ENCODE data around the gene SLF2. TPM values are rescaled to one million over a fixed set of nuclear protein-coding genes. Genes with fewer than 3 reads are reported as not detected.
A peak's percentile ranks its signal among the peaks of the same experiment; 100 is the strongest.

SLF2 gene
- total and polyA plus RNA-seq, 2 of the 13 experiments (the other 11 are each of a cell fraction or from before 2014, with no cell fraction given) = 12.2 to 48.1 TPM

GRCh38 chr10:100997360-100998182 lies 84.8 kb downstream of the SLF2 start (continued):
- TF ChIP-seq ZNF547 (CRISPR knock-in tag; IDR thresholded peaks at IDR 0.05) (no peak; the same call in 1 of the 2 replicates), MAFG (CRISPR knock-in tag; IDR thresholded peaks at IDR 0.05) (no peak), ZNF580 (CRISPR knock-in tag; IDR thresholded peaks at IDR 0.05; ENCODE audit: borderline replicate concordance, low read depth) (peak; percentile 61; the same call in 1 of the 2 replicates), FOXC1 (CRISPR knock-in tag; IDR thresholded peaks at IDR 0.05; ENCODE audit: borderline replicate concordance) (peak; percentile 6; the same call in 1 of the 2 replicates), ZNF768 (CRISPR knock-in tag; IDR thresholded peaks at IDR 0.05) (peak; percentile 35; the same call in 1 of the 2 replicates), BCL3 (CRISPR knock-in tag; IDR thresholded peaks at IDR 0.05) (peak; percentile 9)

- ChIA-PET POLR2A (interaction anchor here (0.5 to 23.0 kb wide), 13 partner anchors 11 to 324 kb away, joined by 3 to 277 read pairs (median 7); partner anchors contain the start of genes KAZALD1, MRPL43, PDZD7 and SEMA4G), CTCF (ENCODE audit: low intra/inter-chr PET ratio, low total read pairs) (interaction anchor here (0.8 to 8.5 kb wide), 3 partner anchors 14 to 29 kb away, joined by 4 to 240 read pairs (median 4); partner anchors contain the start of gene SEMA4G)
- Histone ChIP-seq H3K4me2 (ENCODE audit: low read depth, low read length) (peak overlapping the region; percentile 98), H3K27ac (ENCODE audit: extremely low read length, insufficient read depth, low read length) (peak overlapping the region; percentile 89), H3K79me2 (ENCODE audit: insufficient read depth, low read length) (peaks cover 31% of the 10 kb centered on the region), H3K4me3 (replicated peaks in 1 of 3; ENCODE audit: insufficient read depth in 1 of 3, low read depth in 2 of 3, low read length in 3 of 3) (peak overlapping the region; percentile 71 to 99 (median 91)), H3K27me3 (ENCODE audit: control insufficient read depth in 1 of 2, insufficient read depth in 2 of 2, low read length in 2 of 2) (no peaks in the 10 kb centered on the region; a peak in 1 of 5 replicates), H3K36me3 (replicated peaks in 1 of 2; ENCODE audit: control insufficient read depth in 1 of 2, insufficient read depth in 2 of 2, low read length in 2 of 2) (peaks cover 10 to 16% of the 10 kb centered on the region in 2 experiments), H3K9me3 (ENCODE audit: low read length) (no peaks in the 10 kb centered on the region), H3K4me1 (ENCODE audit: insufficient read depth, low read length) (peaks cover 32% of the 10 kb centered on the region), H4K20me1 (ENCODE audit: insufficient read depth, low read length) (no peaks in the 10 kb centered on the region; the same call in 1 of the 2 replicates), H2AFZ (ENCODE audit: low read length) (no peak overlapping the region), H3K9ac (ENCODE audit: insufficient read depth, low read depth, low read length) (peak overlapping the region; percentile 95)
- WGBS (ENCODE audit: low lambda C conversion rate) = 1% methylated on average over 24 of the region's 25 CpGs
- peak; percentile 37 for ATAC-seq
- in situ Hi-C loops (cut with HindIII; ENCODE audit: extremely low pct_ligation_motif_present, low pct_unique_long_range_greater_than_20kb) (no loop called here), intact Hi-C loops (cut with micrococcal nuclease; ENCODE audit: unreplicated experiment) (loop anchor here (1.0 kb wide), 1 partner anchor 14 kb away; no protein-coding TSS in a partner anchor)
- peak; percentile 78 for DNase-seq (ENCODE audit: low spot score)
- BruUV-seq (replicated peaks) = no TSS peak
- no peak for FAIRE-seq
- TF ChIP-seq ZNF781 (CRISPR knock-in tag; IDR thresholded peaks at IDR 0.05; ENCODE audit: borderline replicate concordance, not compliant biosample characterization) (peak; percentile 41), CREBL2 (CRISPR knock-in tag; IDR thresholded peaks at IDR 0.05; ENCODE audit: borderline replicate concordance) (no peak), ZNF18 (CRISPR knock-in tag; IDR thresholded peaks at IDR 0.05; ENCODE audit: insufficient replicate concordance) (peak; percentile 2), ZNF772 (CRISPR knock-in tag; IDR thresholded peaks at IDR 0.05) (no peak), NFE2L1 (CRISPR knock-in tag; IDR thresholded peaks at IDR 0.05; ENCODE audit: borderline replicate concordance) (no peak), SAP130 (CRISPR knock-in tag; IDR thresholded peaks at IDR 0.05; ENCODE audit: low read depth) (peak; percentile 3; the same call in 1 of the 2 replicates), MIER3 (CRISPR knock-in tag; IDR thresholded peaks at IDR 0.05; ENCODE audit: borderline replicate concordance) (peak; percentile 55; the same call in 1 of the 2 replicates)
Observed at GRCh38 chr10:100998183-100998990, 85.6 kb downstream of the SLF2 start.

All from HepG2 (cell line).